H1 (cell line): ENCODE measurements around the gene CLDN14. TPM values are rescaled to one million over a fixed set of nuclear protein-coding genes. Genes with fewer than 3 reads are reported as not detected.

Source experiments
- CTCF ChIA-PET: fragments of 300-600 bp; sonication (Branson Sonifier 250); formaldehyde crosslinking; loops from one replicate; lab custom pipeline; 2021; ENCODE audit not compliant: partially characterized antibody; lab: Charles Lee
- POLR2A ChIA-PET: fragments of 300-600 bp; sonication (Branson Sonifier 250); formaldehyde crosslinking; loops from one replicate; lab custom pipeline; 2021; ENCODE audit warnings: inconsistent platforms; ENCODE audit not compliant: partially characterized antibody; lab: Charles Lee
- DNase-seq, 2 experiments: peaks; one replicate each; pipeline versions ENCODE4 v3.0.0 to v3.0.0-alpha.2; 2010 to 2022; ENCODE audit warnings: low spot score in 2 of 2, low read depth in 1 of 2, mixed read lengths in 1 of 2
- FAIRE-seq: peaks from 2 replicates; lab custom pipeline; 2011; peaks lifted over from hg19 to GRCh38; lab: Jason Lieb, UNC
- H2AFZ ChIP-seq: 2 replicates; pipeline ENCODE4 v1.8.1; 2012; ENCODE audit warnings: low read length, inconsistent platforms
- H2AK5ac ChIP-seq: 2 replicates; pipeline ENCODE4 v1.6.1; 2013; ENCODE audit warnings: low read depth, low read length
- H2BK120ac ChIP-seq: replicated peaks from 2 replicates; pipeline ENCODE3; 2013; ENCODE audit warnings: low read depth, low read length, inconsistent platforms
- H2BK12ac ChIP-seq: 2 replicates; pipeline ENCODE4 v1.6.1; 2013; ENCODE audit warnings: low read depth, low read length
- H2BK15ac ChIP-seq: 2 replicates; pipeline ENCODE4 v1.6.1; 2013; ENCODE audit warnings: low read length
- H2BK20ac ChIP-seq: 2 replicates; pipeline ENCODE4 v1.6.1; 2013; ENCODE audit warnings: low read length
- H2BK5ac ChIP-seq: 2 replicates; pipeline ENCODE4 v1.6.1; 2013; ENCODE audit warnings: low read depth, low read length
- H3K14ac ChIP-seq: 2 replicates; pipeline ENCODE4 v1.6.1; 2013; ENCODE audit warnings: inconsistent platforms; ENCODE audit not compliant: insufficient read length
- H3K18ac ChIP-seq: 2 replicates; pipeline ENCODE4 v1.6.1; 2013; ENCODE audit warnings: low read length; ENCODE audit errors: extremely low read depth
- H3K23ac ChIP-seq: 2 replicates; pipeline ENCODE4 v1.6.1; 2013; ENCODE audit warnings: inconsistent platforms; ENCODE audit not compliant: insufficient read length
- H3K23me2 ChIP-seq: 2 replicates; pipeline ENCODE4 v1.6.1; 2013; ENCODE audit warnings: low read depth, low read length
- H3K27ac ChIP-seq: 2 replicates; pipeline ENCODE4 v1.6.1; 2011; ENCODE audit warnings: low read depth, low read length, inconsistent platforms
- H3K27me3 ChIP-seq, 4 experiments: replicated peaks in 1 of 4; 1 replicate in 1 of 4; 2 replicates in 3 of 4; pipeline versions ENCODE4 v1.6.1 to v1.8.1; 2011 to 2013; ENCODE audit warnings: low read length in 3 of 4, mild to moderate bottlenecking in 3 of 4, inconsistent platforms in 2 of 4, mixed read lengths in 2 of 4, moderate library complexity in 1 of 4; ENCODE audit not compliant: control insufficient read depth in 3 of 4, insufficient read depth in 3 of 4; ENCODE audit errors: extremely low read depth in 1 of 4
- H3K36me3 ChIP-seq, 4 experiments: 2 replicates each; pipeline versions ENCODE4 v1.6.1 to v1.8.1; 2011 to 2013; ENCODE audit warnings: mild to moderate bottlenecking in 4 of 4, low read length in 3 of 4, moderate library complexity in 2 of 4, control low read depth in 1 of 4, inconsistent platforms in 1 of 4; ENCODE audit not compliant: insufficient read depth in 4 of 4, control insufficient read depth in 2 of 4
- H3K4ac ChIP-seq: replicated peaks from 2 replicates; pipeline ENCODE3; 2013; ENCODE audit warnings: low read length, low read depth, mixed read lengths, inconsistent platforms; ENCODE audit not compliant: insufficient read length
- H3K4me1 ChIP-seq, 4 experiments: replicated peaks in 1 of 4; 1 replicate in 1 of 4; 2 replicates in 3 of 4; pipeline versions ENCODE4 v1.6.1 to v1.8.1; 2011 to 2013; ENCODE audit warnings: low read length in 3 of 4, inconsistent platforms in 2 of 4, mixed read lengths in 1 of 4; ENCODE audit not compliant: insufficient read depth in 4 of 4, control insufficient read depth in 3 of 4
- H3K4me2 ChIP-seq, 2 experiments: 2 replicates each; pipeline versions ENCODE4 v1.6.1 to v1.8.1; 2011 to 2013; ENCODE audit warnings: low read depth in 2 of 2, low read length in 2 of 2, control low read depth in 1 of 2, inconsistent platforms in 1 of 2, mild to moderate bottlenecking in 1 of 2; ENCODE audit not compliant: insufficient read depth in 1 of 2
- H3K4me3 ChIP-seq, 4 experiments: fragments of 200-600, 300-600 bp in 1 of 4; sonication (generic), shearing (Covaris generic), sonication (Bioruptor Twin) in 1 of 4; 2 replicates each; pipeline versions ENCODE4 v1.5.1 to v1.8.1; 2011 to 2016; ENCODE audit warnings: low read length in 4 of 4, low read depth in 3 of 4, control low read depth in 2 of 4, inconsistent platforms in 2 of 4, mild to moderate bottlenecking in 2 of 4, mixed read lengths in 1 of 4, moderate library complexity in 1 of 4; ENCODE audit not compliant: insufficient read depth in 2 of 4; ENCODE audit errors: extremely low read depth in 1 of 4
- H3K56ac ChIP-seq: replicated peaks from 2 replicates; pipeline ENCODE3; 2013; ENCODE audit warnings: low read depth, mild to moderate bottlenecking, mixed read lengths, low read length, inconsistent platforms; ENCODE audit not compliant: insufficient read length
- H3K79me1 ChIP-seq: 2 replicates; pipeline ENCODE4 v1.6.1; 2013; ENCODE audit warnings: low read depth, low read length, control low read depth
- H3K79me2 ChIP-seq, 2 experiments: 2 replicates each; pipeline versions ENCODE4 v1.6.1 to v1.8.1; 2012 to 2013; ENCODE audit warnings: low read length in 2 of 2, mild to moderate bottlenecking in 2 of 2, inconsistent platforms in 1 of 2; ENCODE audit not compliant: insufficient read depth in 2 of 2, control insufficient read depth in 1 of 2
- H3K9ac ChIP-seq, 4 experiments: replicated peaks in 1 of 4; 1 replicate in 1 of 4; 2 replicates in 3 of 4; pipeline versions ENCODE4 v1.6.1 to v1.8.1; 2011 to 2013; ENCODE audit warnings: low read depth in 3 of 4, low read length in 3 of 4, control low read depth in 2 of 4, mild to moderate bottlenecking in 2 of 4, moderate library complexity in 2 of 4, inconsistent platforms in 1 of 4; ENCODE audit errors: extremely low read depth in 1 of 4
- H3K9me3 ChIP-seq, 2 experiments: 2 replicates each; pipeline versions ENCODE4 v1.6.1 to v1.8.1; 2012 to 2013; ENCODE audit warnings: mild to moderate bottlenecking in 2 of 2, moderate library complexity in 2 of 2, control low read depth in 1 of 2, inconsistent platforms in 1 of 2, low read depth in 1 of 2, low read length in 1 of 2, mixed read lengths in 1 of 2; ENCODE audit not compliant: insufficient read depth in 2 of 2
- H4K20me1 ChIP-seq, 2 experiments: replicated peaks in 1 of 2; 2 replicates each; pipeline versions ENCODE3 to v1.8.1; 2011 to 2013; ENCODE audit warnings: inconsistent platforms in 2 of 2, low read length in 2 of 2, mild to moderate bottlenecking in 1 of 2; ENCODE audit not compliant: insufficient read depth in 2 of 2, control insufficient read depth in 1 of 2
- H4K5ac ChIP-seq: 2 replicates; pipeline ENCODE4 v1.6.1; 2013; ENCODE audit warnings: low read length, low read depth, mixed read lengths, inconsistent platforms; ENCODE audit not compliant: insufficient read length
- H4K8ac ChIP-seq: 2 replicates; pipeline ENCODE4 v1.8.0; 2013; ENCODE audit warnings: mild to moderate bottlenecking, moderate library complexity, low read length, inconsistent platforms; ENCODE audit not compliant: insufficient read depth; ENCODE audit errors: extremely low read depth
- H4K91ac ChIP-seq: replicated peaks from 2 replicates; pipeline ENCODE3; 2013; ENCODE audit warnings: low read length, mixed read lengths, inconsistent platforms; ENCODE audit not compliant: insufficient read length
- ATF3 ChIP-seq: IDR thresholded peaks from 2 replicates; pipeline ENCODE4 v1.6.1; 2011; ENCODE audit warnings: low read depth, mild to moderate bottlenecking, low read length; ENCODE audit not compliant: insufficient read depth
- BRCA1 ChIP-seq: IDR thresholded peaks from 2 replicates; pipeline ENCODE4 v1.6.1; 2012; ENCODE audit warnings: low read depth, low read length, improper control_type of control experiment
- CBX5 ChIP-seq: fragments of 300-800, 300-1000 bp; sonication (generic); IDR thresholded peaks from 2 replicates; pipeline ENCODE4 v1.7.1; 2016; ENCODE audit warnings: antibody characterized with exemption, low read length, low read depth
- CREB1 ChIP-seq: IDR thresholded peaks from 2 replicates; pipeline ENCODE4 v1.6.1; 2012; ENCODE audit warnings: inconsistent platforms
- KDM5A ChIP-seq: fragments of 200-600 bp; IDR thresholded peaks from 2 replicates; pipeline ENCODE4 v1.7.1; 2012; ENCODE audit warnings: mild to moderate bottlenecking, low read length, inconsistent platforms, mixed read lengths
- RBBP5 ChIP-seq: IDR thresholded peaks from 2 replicates; pipeline ENCODE4 v1.7.1; 2012; ENCODE audit warnings: low read depth, mild to moderate bottlenecking, inconsistent platforms, low read length, moderate library complexity, borderline replicate concordance
- SIN3A ChIP-seq, 2 experiments: IDR thresholded peaks in 1 of 2; conservative IDR thresholded peaks in 1 of 2; 2 replicates each; pipeline ENCODE4 v1.6.1; 2011 to 2012; ENCODE audit warnings: low read length in 2 of 2, improper control_type of control experiment in 1 of 2, low read depth in 1 of 2, mild to moderate bottlenecking in 1 of 2
- SIX5 ChIP-seq: IDR thresholded peaks from 2 replicates; pipeline ENCODE4 v1.6.1; 2011; ENCODE audit warnings: mild to moderate bottlenecking, low read depth, low read length
- SP2 ChIP-seq: IDR thresholded peaks from 2 replicates; pipeline ENCODE4 v1.6.1; 2012; ENCODE audit warnings: mild to moderate bottlenecking, low read length, inconsistent platforms
- TAF1 ChIP-seq: IDR thresholded peaks from 2 replicates; pipeline ENCODE4 v1.6.1; 2011; ENCODE audit warnings: mild to moderate bottlenecking, low read depth, low read length
- WGBS, 2 experiments: shearing (Covaris generic) in 1 of 2; methylation state at CpG; one replicate each; pipeline versions ENCODE4 v1.1.6 to v1.1.7; 2013 to 2015; ENCODE audit warnings: low lambda C conversion rate in 2 of 2, mixed read lengths in 2 of 2, inconsistent platforms in 1 of 2, low coverage in 1 of 2, missing lambda C conversion rate in 1 of 2; ENCODE audit not compliant: insufficient replicate concordance in 2 of 2, insufficient coverage in 1 of 2, insufficient read length in 1 of 2; ENCODE audit errors: extremely low coverage in 1 of 2, missing lambda C conversion rate in 1 of 2; 5-methylcytosine and 5-hydroxymethylcytosine counted together
- polyA plus RNA-seq, 7 experiments: library from polyadenylated mRNA; depleted of rRNA in 3 of 7; stranded (reverse) in 5 of 7; unstranded in 2 of 7; fragments of >200 nt in 5 of 7; fragments of 200-250 nt in 2 of 7; gene quantifications; 1 replicate in 5 of 7; 2 replicates in 1 of 7; 4 replicates in 1 of 7; pipeline versions ENCODE4 v1.2.1 to v1.2.3, GENCODE V29; 2011 to 2013; ENCODE audit warnings: missing spikeins in 2 of 7, mixed read lengths in 2 of 7
- total RNA-seq: library from RNA; stranded (reverse); fragmentation: NEBNext Ultra II Directional; extraction: Animal tissue kit (Norgen Biotek cat#: 25700); gene quantifications from 2 replicates; pipeline ENCODE4 v1.2.1, GENCODE V29; 2021

Gene CLDN14
- total and polyA plus RNA-seq, 2 of the 8 experiments (the other 6 are each of a cell fraction or from before 2014, with no cell fraction given), result 0.08 TPM; not detected in 1

GRCh38 chr21:36463204-36463603 lies 16.7 kb downstream of the CLDN14 start:
- Histone ChIP-seq H3K79me2 (no peaks in the 10 kb centered on the region), H4K8ac (no peak overlapping the region), H2BK20ac (no peak overlapping the region), H3K56ac (no peak overlapping the region), H3K18ac (no peak overlapping the region), H3K4ac (no peak overlapping the region), H3K23ac (no peak overlapping the region), H4K5ac (no peak overlapping the region), H3K23me2 (no peaks in the 10 kb centered on the region), H2BK5ac (no peak overlapping the region), H3K27me3 (no peaks in the 10 kb centered on the region), H3K27ac (no peak overlapping the region), H2BK120ac (no peak overlapping the region), H2BK15ac (no peak overlapping the region), H3K4me3 (no peak overlapping the region), H3K9ac (no peak overlapping the region), H3K36me3 (no peaks in the 10 kb centered on the region), H3K9me3 (no peaks in the 10 kb centered on the region), H3K4me1 (peaks cover 0 to 13% (median 2%) of the 10 kb centered on the region in 4 experiments; a peak in 4 of 7 replicates), H4K91ac (no peak overlapping the region), H4K20me1 (no peaks in the 10 kb centered on the region), H3K79me1 (no peaks in the 10 kb centered on the region), H3K4me2 (no peak overlapping the region), H2AK5ac (no peak overlapping the region), H2BK12ac (no peak overlapping the region), H2AFZ (no peak overlapping the region), H3K14ac (no peak overlapping the region)
- WGBS, 2 experiments, result 91% methylated on average over 5 of the region's 10 CpGs; no CpG with 5 or more reads in 1 of the 2 experiments
- FAIRE-seq (no peak), DNase-seq (no peak)
- ChIA-PET CTCF (interaction anchor here (0.6 to 1.2 kb wide), 4 partner anchors 8 to 44 kb away, joined by 3 read pairs; no protein-coding TSS in a partner anchor), POLR2A (no interaction called here)
- TF ChIP-seq BRCA1, result no peak
- no peak for TF ChIP-seq ATF3
- TF ChIP-seq SIX5, result no peak
- TF ChIP-seq KDM5A, result no peak
- TF ChIP-seq CREB1, result no peak
- TF ChIP-seq SIN3A (conservative IDR thresholded peaks at IDR 0.05 in 1 of 2, IDR thresholded peaks at IDR 0.05 in 1 of 2; ENCODE audit: low read depth in 1 of 2, low read length in 2 of 2), result no peak
- no peak for TF ChIP-seq RBBP5
- TF ChIP-seq SP2, result no peak
- no peak for TF ChIP-seq CBX5
- no peak for TF ChIP-seq TAF1
